ENCODE measurements around the gene PHPT1.

The PHPT1 gene

DNA sequence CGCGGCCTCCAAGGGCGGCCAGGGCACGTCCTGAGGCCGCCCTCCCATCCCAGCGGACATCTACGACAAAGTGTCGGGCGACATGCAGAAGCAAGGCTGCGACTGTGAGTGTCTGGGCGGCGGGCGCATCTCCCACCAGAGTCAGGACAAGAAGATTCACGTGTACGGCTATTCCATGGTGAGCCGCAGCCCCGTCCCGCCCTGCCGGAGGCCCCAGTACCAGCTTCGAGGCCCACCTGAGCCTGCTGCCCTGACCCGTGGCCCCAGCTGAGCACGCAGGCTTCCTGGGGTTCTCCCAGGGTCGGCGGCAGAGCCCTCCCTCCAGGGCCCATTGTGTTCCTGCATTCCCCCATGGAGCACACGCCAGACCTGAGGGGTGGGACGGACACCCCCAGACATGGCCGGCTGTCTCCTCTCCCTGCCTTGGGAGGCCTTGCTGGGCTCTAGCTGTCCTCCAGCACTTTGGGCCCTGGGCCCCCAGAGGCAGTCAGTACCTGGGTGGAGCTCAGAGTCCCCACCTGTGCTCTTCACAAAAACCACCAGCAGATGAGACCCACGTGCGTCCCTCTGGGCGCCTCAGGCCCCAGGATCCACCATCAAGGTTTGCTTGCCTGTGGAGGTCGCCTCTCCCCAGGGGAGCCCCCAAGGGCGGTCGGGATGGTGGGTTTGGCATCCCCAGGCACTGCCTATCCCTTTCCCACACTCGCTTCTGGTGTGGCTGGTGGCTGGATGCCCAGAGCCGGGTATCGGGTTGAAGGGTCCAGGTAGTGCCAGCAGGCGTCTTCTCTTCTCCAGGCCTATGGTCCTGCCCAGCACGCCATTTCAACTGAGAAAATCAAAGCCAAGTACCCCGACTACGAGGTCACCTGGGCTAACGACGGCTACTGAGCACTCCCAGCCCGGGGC is 1.0 kb downstream of the PHPT1 start:
- DNase-seq = no peak

DNA sequence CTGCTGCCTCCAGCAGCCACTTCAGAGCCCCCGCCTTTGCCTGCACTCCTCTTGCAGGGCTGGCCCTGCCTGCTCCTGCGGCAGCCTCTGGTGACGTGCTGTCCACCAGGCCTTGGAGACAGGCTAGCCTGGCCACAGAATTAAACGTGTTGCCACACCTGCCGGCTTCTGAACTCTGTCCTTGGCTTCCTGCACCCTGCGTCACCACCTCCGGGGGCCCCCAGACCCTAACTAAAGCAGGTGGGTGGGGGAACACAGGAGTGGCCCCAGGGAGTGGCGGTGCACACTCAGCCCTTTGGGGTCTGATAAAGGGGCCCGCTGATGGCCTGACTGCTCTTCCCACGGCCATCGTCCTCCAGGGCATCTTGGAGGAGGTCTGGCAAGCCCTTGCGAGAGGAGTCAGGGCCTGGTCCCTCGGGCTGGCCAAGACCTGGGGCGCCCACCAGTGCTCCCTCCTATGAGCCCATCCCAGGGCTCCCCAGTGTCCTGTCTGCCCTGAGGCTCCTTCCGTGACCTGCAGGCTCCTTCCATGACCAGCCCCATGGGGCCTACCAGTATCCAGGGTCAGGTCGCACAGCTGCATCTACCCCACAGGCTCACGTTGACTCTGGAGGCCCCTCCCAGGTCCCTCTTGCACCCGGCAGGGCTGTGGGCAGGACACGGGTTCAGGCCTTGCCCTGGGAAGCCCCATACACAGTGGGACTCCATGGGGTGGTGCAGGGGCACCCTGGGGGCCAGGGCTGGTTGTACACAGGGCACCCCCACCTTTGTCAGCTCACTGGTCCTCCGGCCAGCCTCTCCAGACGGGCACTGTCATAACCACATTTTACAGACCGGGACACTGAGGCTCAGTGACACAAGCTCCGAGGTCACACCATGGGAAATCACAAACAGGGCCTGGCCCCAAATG is 1.9 kb downstream of the PHPT1 start:
- no peak for DNase-seq

DNA sequence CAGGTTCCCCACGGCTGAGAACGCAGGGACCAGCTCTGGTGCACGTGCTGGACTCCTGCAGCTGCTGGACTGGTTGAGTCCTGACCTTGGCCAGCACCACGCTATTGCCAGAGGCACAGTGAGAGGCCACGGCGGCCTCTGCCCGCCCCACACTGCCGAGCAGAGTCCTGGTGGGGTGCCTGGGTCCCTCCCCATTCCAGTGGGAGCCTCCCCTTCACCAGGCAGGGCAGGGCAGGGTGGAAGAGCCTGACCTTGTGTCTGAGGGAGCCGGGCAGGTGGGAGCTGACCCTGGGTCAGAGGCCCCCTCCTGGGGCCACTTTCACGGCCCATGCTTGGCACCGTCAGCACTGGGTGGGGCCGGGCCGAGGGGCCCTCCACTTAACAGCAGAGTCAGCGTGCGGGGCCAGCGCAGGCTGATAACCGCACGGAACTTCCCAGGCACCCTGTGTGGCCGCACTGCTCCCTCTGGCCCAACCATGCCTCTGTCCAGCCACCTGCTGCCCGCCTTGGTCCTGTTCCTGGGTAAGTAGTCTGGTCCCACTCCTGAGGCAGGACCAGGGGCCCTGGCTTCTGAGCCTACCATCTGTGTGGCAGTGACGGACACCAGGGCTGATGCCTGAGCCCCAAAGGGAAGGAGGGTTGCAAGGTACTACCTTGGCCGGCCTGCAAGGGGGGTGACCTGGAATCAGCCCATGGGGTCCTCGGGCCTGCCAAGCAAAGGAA is 2.9 kb downstream of the PHPT1 start, which contains the start of gene MAMDC4:
MAMDC4 (plus strand) TSS at position 406 of the 723 bp plus-strand sequence; CDS start at position 477, 71 bp downstream.
- no peak for DNase-seq

DNA sequence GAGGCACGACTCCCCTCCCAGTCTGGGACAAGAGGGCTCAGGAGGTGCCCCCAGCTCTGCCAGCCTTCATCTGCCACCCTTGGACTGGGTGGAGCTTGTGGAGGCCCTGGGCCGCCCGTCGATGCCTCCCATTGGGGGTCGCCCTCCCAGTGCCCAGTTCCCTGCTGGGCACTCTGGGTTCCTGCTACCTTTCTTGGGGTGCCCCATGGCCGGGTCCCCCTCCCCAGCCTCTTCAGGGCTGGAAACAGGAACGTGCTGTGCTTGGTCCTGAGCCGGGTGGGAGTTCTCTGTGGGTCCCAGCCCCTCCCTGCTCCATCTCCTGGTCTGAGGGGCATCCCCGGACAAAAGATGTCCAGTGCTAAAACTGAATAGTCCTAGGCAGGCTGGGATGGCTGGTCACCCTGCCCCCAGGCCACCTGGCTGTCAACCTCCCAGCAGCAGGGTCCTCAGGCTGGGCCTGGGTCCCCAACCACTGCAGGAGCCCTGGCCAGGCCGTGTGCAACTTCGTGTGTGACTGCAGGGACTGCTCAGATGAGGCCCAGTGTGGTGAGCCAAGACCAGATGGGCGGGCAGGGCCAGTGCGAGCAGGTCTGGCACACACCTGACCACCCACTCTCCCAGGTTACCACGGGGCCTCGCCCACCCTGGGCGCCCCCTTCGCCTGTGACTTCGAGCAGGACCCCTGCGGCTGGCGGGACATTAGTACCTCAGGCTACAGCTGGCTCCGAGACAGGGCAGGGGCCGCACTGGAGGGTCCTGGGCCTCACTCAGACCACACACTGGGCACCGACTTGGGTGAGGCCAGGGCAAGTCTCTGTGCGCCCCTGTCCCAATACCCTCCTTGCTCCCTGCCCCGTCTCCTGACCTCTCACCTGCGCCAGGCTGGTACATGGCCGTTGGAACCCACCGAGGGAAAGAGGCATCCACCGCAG is 3.7 kb downstream of the PHPT1 start:
- no peak for DNase-seq

DNA sequence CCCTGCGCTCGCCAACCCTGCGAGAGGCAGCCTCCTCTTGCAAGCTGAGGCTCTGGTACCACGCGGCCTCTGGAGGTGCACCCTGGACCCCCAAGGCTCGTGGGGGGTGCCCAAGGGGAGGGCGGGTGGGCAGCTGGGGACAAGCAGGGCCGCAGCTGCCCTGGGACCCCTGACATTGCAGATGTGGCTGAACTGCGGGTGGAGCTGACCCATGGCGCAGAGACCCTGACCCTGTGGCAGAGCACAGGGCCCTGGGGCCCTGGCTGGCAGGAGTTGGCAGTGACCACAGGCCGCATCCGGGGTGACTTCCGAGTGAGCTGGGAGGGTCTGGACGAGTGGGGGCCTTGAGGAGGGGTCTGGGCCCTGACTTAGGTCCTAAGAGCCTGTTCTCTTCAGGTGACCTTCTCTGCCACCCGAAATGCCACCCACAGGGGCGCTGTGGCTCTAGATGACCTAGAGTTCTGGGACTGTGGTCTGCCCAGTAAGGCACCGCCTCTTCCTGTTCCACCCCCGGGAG is 4.4 kb downstream of the PHPT1 start:
- no peak for DNase-seq

DNA sequence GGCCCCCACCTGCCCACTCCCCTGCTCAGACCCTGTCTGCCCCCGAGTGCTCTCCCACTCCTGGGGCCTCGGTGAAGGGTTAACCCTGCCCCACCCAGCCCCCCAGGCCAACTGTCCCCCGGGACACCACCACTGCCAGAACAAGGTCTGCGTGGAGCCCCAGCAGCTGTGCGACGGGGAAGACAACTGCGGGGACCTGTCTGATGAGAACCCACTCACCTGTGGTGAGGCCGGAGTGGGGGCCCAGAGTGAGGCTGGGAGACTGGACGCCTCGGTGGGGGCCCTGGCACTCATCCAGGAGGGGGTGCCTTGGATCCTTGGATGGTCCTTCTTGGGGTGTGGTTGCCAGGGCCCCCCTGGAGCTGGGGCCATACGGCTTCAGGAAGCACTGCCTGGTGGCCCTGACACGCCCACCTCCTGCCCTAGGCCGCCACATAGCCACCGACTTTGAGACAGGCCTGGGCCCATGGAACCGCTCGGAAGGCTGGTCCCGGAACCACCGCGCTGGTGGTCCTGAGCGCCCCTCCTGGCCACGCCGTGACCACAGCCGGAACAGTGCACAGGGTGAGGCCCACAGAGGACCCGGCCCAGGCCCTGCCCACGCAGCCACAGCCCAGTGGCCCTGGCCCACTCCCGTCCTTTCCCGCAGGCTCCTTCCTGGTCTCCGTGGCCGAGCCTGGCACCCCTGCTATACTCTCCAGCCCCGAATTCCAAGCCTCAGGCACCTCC is 5.1 kb downstream of the PHPT1 start:
- no peak for DNase-seq

DNA sequence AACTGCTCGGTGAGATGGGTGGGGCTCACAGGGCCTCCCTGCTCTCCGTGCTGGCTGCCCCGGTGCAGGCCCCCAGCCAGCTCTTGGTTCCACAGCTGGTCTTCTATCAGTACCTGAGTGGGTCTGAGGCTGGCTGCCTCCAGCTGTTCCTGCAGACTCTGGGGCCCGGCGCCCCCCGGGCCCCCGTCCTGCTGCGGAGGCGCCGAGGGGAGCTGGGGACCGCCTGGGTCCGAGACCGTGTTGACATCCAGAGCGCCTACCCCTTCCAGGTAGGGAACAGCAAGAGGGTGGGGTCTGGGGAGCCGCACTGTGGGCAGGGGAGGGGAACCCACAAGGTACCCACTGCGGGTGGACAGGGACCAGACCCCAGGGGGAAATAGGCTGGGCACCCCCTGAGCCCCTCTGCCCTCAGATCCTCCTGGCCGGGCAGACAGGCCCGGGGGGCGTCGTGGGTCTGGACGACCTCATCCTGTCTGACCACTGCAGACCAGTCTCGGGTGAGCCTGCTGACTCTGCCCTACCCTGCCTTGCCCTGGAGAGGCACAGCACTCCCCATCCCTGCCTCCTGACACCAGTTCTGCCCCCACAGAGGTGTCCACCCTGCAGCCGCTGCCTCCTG is 5.7 kb downstream of the PHPT1 start:
- DNase-seq = no peak

DNA sequence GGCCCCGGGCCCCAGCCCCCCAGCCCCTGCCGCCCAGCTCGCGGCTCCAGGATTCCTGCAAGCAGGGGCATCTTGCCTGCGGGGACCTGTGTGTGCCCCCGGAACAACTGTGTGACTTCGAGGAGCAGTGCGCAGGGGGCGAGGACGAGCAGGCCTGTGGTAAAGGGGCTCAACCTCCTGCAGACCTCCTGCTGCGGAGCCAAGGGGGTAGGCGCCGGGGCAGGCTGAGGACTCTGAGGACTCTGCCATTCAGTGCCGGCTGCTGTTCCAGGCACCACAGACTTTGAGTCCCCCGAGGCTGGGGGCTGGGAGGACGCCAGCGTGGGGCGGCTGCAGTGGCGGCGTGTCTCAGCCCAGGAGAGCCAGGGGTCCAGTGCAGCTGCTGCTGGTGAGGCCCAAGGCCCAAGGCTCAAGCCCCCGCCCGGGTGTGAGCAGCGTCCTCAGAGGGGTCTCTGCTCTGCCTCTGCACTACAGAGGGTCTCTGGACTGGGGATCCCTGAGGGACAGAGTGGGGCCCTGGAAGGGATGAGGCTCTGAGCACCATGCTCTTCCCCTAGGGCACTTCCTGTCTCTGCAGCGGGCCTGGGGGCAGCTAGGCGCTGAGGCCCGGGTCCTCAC is 6.4 kb downstream of the PHPT1 start:
- no peak for DNase-seq

DNA sequence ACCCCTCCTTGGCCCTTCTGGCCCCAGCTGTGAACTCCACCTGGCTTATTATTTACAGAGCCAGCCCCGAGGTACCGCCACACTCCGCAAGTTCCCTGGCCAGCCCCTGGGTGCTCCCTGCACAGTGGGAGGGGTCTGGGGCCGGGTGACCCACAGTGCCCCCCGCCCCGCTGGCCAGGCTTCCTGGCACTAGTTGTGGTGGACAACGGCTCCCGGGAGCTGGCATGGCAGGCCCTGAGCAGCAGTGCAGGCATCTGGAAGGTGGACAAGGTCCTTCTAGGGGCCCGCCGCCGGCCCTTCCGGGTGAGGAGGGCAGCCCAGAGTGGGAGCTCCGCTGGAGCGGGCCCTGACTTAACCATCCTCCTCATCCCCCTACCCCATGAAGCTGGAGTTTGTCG is 6.9 kb downstream of the PHPT1 start:
- DNase-seq = no peak

DNA sequence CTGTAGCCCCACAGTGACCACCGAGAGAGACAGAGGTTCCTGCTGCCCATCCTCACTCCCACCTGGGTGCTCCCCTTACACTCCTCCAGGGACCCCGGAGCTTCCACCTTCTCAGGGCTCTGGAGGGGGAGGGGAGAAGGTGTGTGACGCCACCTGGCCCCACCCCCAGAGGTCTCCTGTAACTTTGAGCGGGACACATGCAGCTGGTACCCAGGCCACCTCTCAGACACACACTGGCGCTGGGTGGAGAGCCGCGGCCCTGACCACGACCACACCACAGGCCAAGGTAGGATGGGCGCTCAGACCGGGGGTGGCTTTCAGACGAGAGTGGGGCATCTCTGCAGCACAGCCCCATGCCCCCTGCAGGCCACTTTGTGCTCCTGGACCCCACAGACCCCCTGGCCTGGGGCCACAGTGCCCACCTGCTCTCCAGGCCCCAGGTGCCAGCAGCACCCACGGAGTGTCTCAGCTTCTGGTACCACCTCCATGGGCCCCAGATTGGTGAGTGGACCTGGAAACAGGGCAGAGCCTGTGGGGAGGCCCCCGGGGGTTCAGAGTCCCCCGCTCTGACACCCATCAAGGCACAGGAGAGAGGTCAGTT is 7.4 kb downstream of the PHPT1 start:
- DNase-seq = no peak

DNA sequence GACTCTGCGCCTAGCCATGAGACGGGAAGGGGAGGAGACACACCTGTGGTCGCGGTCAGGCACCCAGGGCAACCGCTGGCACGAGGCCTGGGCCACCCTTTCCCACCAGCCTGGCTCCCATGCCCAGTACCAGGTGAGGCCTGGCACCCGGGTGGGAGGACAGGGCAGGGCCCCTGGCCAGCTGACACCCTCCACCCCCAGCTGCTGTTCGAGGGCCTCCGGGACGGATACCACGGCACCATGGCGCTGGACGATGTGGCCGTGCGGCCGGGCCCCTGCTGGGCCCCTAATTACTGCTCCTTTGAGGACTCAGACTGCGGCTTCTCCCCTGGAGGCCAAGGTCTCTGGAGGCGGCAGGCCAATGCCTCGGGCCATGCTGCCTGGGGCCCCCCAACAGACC is 8.0 kb downstream of the PHPT1 start:
- DNase-seq = no peak

DNA sequence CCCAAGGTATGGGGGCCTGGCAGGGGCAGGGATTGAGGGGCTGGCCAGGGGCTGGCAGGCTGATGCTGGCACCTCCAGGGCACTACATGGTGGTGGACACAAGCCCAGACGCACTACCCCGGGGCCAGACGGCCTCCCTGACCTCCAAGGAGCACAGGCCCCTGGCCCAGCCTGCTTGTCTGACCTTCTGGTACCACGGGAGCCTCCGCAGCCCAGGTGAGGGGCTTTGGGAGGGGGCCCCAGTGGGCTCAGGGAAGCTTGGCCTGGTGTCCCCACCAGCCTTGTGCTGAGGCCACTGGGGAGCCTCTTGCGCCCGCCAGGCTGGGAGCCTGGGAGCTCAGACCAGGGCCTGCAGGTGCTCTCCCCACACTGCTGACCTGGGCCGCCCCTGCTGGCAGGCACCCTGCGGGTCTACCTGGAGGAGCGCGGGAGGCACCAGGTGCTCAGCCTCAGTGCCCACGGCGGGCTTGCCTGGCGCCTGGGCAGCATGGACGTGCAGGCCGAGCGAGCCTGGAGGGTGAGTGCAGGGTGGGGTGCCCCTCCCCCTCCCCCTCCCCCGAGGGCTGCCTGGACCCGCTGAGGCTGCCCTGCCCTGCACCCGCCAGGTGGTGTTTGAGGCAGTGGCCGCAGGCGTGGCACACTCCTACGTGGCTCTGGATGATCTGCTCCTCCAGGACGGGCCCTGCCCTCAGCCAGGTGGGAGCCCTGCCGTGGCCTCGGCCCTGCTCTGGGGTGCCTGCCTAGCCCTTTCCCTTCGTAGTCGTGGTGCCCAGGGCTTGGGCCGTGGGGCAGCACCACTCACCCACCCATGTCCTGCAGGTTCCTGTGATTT is 8.6 kb downstream of the PHPT1 start:
- no peak for DNase-seq

DNA sequence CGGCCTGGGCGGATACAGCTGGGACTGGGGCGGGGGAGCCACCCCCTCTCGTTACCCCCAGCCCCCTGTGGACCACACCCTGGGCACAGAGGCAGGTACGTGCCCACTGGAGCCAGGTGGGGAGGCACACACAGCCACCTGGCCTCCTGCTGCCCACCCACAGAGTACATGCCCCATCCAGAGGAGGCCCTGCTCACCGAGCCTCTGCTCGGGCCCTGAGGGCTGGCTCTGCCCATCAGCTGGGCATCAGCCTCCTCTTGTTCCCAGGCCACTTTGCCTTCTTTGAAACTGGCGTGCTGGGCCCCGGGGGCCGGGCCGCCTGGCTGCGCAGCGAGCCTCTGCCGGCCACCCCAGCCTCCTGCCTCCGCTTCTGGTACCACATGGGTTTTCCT is 9.2 kb downstream of the PHPT1 start:
- no peak for DNase-seq

DNA sequence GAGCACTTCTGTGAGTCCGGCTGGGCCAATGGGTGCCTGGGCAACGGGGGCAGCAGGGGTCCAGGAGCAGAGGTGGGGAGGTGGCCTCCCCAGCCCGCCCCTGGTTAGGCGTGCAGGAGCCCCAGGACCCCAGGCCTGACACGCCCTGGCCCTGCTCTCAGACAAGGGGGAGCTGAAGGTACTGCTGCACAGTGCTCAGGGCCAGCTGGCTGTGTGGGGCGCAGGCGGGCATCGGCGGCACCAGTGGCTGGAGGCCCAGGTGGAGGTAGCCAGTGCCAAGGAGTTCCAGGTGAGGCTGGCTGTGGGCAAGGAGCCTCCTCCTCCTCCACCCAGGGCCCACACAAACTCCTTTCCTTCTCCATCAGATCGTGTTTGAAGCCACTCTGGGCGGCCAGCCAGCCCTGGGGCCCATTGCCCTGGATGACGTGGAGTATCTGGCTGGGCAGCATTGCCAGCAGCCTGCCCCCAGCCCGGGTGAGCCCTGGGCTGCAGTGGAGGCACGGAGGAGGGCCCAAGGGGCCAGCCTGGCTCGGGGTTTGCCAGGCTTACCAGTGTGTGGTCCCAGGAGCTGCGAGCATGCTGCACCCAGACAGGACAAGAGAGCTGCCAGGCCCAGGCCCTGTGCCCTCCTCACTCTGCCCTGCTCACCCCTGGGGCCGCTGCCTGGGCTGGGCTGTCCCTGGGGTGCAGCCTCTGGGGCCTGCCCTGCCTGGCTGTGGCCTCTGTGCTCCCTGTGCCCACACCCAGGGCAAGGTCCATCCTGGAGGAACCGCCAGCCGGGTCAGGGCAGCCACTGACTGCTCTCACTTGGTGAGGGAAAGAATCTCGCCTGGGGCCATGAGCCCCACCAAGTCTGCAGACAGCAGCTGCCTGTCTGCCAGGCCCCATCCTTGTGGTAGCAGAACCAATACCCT is 9.9 kb downstream of the PHPT1 start:
- DNase-seq = no peak

DNA sequence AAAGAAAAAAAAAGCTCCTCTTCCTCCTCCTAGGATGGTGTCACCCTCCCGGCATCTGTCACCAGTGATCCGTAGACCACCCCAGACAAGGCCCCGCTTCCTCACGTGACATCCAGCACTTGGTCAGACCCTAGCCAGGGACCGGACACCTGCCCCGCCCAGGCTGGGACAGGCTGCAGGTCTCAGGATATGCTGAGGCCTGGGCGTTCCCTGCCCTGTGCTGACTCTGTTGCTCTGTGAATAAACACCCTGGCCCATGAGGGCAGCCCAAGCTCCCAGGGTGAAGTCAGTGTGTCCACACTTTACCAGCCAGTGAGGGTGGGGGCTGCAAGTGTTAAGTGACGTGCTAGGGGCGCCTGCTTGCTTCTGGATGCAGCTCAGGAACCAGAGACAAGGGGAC is 11.3 kb downstream of the PHPT1 start:
- DNase-seq = no peak

DNA sequence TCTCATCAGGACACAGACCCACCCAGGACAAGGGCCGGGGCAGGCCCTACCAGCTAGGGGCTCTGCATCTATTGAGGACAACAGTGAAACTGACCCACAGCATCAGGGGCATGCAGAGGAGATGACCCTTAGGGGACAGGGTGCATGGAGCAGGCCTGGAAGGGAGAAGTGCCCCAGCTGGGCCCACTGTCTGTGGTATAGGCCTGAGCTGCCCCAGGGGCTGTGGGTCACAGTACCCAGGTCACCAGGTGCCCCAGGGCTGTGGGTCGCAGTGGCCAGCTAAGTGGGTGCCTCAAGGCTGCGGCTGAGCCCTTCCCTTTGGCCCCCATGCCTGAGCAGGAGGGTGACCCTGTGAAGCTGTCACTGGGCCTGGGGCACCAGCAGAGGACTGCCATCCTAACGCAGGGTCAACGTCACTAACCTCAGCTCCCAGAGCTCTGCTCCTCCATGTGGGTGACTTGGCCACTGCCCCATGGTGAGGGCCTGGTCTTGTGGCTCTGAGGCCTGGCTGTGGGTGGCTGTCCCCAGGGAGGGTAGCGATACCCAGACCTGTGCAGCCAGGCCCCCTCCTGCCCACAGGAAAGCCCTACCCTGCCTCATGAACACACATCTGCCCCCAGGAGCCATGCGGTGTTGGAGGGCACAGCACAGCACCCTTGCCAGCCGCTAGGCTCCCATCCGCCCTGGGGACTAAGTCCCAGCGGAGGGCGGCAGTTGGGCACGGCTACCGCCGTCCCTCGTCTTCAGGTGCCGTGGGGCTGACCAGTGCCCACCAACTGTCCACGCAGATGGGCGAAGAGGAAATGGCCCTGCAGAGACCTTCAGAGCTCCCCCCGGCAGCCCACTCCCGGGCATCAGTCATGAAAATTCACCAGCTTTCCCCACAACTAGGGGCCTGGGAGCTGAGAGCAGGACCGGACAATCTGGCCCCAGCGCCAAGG is 12.0 kb downstream of the PHPT1 start:
- DNase-seq = no peak
